Measurements from ENCODE around the gene ERC1.
"Not testable (repeated sequence)": the region's sequence is repeated elsewhere in the genome, so short reads cannot be mapped to it uniquely, and the experiment has no call there.

Gene ERC1

DNA sequence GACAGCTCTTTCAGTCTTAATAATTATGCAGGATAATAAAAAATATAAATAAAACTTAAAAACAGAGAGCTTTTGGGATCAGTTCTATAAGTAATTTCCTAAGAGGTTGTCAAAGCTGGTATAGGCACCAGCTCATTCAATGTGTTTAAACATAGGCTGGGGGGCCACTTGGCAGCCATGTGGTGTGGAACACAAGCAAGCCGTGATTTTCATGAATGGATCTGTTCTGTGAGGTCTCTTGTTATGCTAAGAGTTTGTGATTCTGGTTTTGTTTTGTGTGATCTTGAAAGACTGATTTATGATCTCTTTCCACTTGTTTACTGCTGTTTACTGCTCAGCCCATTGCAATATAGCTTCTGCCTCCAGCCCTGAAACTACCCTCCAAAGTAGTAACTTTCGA lies 362.4 kb downstream of the ERC1 start:
- DNase-seq (ENCODE audit: low read depth in 2 of 2): no peak

DNA sequence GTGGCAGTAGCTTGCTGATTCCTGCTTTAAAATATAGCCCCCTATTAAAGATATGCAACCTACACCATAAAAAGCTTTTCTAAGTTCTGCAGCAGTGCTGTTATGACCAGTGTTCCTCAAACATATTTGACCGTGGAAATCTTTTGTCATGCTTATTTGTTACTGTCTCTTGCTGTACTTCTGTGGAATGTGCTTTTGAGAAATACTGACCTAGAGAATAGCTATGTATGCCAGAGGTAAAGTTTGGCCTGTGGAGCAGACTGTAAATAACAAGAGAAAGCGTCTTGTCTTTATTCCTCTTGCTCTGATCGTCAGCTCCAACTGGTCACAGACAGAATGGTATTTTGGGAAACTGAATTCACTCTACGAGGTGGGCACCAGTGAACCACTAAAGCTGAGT lies 364.4 kb downstream of the ERC1 start:
- no peak for DNase-seq (ENCODE audit: low read depth in 2 of 2)

DNA sequence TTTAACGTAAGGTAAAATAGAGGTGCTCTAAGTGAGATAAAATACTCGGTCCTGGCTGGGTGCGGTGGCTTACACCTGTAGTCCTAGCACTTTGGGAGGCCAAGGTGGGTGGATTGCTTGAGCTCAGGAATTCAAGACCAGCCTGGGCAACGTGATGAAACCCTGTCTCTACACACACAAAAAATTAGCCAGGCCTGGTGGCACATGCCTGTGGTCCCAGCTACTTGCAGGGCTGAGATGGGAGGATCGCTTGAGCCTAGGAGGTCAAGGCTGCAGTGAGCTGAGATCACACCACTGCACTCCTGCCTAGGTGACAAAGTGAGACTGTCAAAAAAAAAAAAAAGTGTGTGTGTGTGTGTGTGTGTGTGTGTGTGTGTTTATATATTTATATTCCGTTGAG lies 364.8 kb downstream of the ERC1 start:
- not testable (repeated sequence) for DNase-seq (ENCODE audit: low read depth in 2 of 2)

DNA sequence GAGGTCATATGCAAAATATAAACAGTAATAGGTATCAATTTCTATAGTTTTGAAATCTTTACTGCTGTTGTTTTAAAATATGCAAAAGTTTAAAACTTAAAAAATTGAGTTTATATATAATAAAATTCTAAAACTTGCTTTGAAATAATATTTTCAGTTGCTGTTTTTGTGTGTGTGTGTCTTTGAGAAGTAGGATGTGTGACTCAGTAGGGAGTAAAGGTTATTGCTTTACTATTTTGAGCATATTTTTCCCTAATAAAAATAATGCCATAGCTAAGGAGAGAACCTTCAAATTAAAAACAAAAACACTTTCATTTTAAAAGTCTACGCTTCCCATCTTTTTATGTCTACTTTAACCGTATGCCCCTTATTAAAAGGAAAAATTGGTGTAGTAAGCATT lies 365.3 kb downstream of the ERC1 start:
- DNase-seq (ENCODE audit: low read depth in 2 of 2): no peak

DNA sequence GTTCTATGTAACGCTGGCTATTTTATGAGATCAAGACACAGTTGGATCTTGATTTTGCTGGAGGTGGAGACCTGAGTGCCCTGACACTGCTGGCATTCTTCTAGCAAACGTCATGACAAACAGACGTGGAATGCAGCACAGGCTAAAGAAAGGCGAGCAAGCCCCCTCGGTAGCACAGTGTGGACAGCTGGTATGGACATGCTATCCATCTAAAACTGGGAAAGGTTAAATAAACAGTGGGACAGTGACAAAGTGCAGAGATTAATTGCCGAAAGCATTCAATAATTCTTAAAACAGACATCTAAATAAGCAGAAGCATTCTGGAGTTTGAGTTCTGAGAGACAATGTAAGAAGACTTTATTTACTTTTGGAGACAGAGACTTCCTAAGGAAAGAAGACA lies 366.1 kb downstream of the ERC1 start:
- DNase-seq (ENCODE audit: low read depth in 2 of 2): no peak

DNA sequence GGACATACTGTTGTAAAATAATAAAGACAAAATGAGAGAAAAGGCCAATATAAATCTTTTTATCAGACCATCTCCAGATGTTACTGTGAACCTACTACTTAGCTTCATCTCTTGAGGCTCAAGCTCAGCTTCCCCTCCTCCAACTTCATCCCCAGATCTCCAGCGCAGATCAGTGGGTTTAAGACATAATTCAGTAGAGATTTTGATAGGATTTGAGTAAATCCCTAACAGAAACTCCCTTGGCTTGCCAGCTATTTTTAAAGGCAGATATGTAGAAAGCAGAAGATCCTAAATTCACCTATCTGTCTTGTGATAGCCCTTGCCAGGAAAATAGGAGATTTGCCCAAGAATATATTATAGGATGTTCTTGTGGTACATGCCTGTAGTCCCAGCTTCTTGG lies 366.7 kb downstream of the ERC1 start:
- DNase-seq (ENCODE audit: low read depth in 2 of 2): no peak

DNA sequence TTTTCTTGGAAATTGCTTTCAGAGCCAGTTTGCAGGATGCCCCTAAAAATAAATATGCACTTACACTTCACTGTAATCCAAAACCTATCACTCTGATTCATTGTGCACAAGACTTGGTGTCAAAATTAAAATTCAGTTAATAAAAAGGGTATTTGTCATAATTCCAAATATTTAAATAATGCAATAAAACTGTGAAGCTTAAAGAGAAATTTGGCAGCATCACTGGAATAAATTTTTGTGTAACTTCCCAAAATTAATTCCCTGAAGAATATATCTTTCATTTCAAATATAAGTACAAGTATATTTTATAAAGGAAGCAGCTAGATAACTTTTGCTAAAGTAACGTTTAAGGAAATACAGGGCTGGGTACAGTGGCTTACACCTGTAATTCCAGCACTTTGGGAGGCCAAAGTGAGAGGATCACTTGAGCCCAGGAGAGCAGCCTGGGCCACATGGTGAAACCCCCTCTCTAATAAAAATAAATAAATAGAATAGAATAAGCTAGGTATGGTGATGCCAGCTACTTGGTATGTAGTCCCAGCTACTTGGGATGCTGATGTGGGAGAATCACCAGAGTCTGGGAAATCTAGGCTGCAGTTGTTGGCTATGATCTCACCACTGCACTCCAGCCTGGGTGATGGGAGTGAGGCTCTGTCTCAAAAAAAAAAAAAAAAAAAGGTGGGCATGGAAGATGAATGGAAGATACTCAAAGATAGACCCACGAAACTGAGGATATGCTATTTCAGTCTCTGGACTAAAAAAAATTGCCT lies 369.6 kb downstream of the ERC1 start:
- DNase-seq (ENCODE audit: low read depth in 2 of 2): peak; percentile 59 to 66

DNA sequence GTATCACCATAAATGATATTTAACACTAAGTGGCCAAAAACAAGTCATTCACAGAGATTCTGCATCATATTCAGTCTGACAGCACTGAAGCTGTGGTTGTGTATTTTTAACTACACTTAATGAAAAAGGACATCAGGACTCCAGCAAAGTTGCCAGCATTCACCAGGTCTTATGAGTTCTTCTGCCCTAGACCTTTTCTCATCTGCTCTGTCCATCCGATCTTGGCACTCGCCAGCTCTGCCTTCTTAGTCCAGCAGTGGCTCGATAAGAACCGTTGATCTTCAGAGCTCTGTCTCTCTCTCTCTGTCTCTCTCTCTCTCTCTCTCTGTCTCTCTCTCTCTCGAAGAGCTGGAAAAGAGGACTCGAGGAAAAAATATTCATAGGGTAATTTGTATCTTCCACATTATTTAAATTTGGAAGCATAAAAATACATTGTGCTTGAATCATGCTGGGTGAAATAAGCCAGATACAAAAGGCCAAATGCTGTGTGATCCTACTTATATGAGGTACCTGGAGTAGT lies 371.2 kb downstream of the ERC1 start:
- DNase-seq (ENCODE audit: low read depth in 2 of 2): no peak

DNA sequence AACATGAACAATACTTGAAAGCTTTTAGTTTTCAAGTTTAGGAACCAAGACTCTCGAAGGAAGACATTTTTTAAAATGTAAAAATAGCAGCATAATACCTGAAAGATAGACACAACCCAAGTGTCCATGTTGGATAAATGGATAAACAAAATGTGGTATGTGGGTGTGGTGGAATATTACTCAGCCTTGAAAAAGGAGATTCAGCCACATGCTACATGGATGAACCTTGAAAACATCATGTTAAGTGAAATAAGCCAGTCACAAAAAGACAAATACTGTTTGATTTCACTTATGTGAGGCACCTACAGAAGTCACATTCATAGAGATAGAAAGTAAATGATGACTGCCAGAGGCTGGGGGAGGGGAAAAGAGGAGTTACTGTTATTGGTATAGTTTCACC lies 374.7 kb downstream of the ERC1 start:
- no peak for DNase-seq (ENCODE audit: low read depth in 2 of 2)

DNA sequence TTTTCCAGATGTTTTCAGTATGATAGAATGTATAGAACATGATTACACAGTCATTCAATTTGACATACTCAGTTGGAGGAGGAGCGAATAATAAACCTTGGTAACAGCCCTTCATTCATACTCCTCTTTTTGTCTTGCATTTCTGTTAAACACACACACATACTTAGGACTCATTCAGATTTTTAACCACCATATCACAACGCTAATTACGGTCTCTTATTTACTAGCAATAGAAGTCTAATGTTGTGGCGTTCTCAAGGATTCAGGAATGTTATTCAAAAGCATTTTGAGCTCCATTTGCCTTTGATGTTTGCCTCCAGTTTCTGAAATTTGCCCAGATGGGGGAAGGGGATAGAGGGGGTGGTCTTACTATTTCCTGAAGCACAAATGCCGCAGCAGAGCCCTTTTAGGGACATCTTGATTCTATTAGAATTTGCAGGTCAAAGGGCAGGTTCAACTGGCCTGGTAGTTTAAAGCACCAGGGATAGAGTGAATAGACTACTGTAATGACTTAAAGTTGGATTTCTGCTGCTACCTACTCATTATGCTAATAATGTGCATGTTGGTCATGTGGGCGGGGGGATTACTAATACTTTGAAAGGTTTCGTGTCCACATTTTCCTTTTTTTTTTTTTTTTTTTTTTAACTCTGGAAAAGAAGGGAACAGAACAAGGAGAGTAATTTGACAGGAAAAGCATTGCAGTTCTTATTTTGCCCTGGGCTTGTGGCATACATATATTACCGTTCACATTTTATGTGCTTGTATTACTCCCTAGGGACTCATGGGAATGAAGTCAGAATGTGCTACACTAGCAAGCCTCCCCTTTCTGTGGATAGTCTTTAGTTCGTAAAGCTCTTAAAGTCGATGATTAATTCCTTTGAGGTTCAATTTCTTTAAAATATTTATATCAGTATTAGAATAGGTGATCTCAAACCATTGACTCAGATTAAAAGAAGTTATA lies 376.6 kb downstream of the ERC1 start:
- DNase-seq (ENCODE audit: low read depth in 2 of 2): no peak

DNA sequence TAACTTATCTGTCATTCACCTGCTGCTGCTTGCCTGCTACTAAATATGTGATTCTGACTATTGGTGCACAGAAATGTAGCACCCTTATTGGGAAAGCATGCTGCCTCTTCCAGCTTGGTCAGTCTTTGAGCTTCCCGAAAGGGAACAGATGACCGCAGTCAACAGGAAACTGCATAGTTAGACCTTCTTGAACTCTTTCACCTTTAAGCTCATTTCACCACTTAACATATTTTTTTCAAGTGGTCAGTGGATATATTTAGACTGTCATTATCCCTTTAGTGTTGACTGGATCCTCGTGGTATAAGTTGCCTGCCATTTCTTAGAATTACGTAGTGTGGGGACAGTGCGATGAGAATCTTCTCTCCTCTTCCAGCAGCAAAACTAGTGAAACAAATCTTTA lies 378.4 kb downstream of the ERC1 start:
- DNase-seq (ENCODE audit: low read depth in 2 of 2): no peak

DNA sequence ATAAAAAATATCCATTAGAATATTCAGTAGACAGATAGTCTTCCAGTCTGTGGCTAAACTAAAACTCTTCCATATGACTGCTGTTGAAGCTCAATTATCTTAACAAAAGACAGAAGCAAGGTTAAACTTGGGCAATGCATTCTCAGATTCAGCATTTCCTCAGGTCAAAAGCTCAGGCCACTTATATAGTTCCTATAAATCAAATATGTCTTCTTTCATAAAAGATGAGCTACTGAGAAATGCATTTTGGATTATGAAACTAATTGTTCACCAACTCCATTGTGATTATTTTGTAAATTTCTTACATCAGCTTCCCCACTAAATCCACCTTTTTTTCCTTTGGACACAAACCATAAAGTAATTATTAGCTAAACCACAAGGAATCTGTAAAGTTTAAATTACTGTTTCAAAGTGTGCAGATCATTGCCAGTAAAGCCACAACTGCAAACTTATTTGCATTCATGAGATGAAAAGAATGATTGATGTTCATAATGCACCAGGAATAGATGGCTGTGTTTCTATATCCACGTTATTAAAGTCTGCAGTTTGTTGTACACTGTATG lies 379.0 kb downstream of the ERC1 start:
- peak; percentile 84 to 85 for DNase-seq (ENCODE audit: low read depth in 2 of 2)

DNA sequence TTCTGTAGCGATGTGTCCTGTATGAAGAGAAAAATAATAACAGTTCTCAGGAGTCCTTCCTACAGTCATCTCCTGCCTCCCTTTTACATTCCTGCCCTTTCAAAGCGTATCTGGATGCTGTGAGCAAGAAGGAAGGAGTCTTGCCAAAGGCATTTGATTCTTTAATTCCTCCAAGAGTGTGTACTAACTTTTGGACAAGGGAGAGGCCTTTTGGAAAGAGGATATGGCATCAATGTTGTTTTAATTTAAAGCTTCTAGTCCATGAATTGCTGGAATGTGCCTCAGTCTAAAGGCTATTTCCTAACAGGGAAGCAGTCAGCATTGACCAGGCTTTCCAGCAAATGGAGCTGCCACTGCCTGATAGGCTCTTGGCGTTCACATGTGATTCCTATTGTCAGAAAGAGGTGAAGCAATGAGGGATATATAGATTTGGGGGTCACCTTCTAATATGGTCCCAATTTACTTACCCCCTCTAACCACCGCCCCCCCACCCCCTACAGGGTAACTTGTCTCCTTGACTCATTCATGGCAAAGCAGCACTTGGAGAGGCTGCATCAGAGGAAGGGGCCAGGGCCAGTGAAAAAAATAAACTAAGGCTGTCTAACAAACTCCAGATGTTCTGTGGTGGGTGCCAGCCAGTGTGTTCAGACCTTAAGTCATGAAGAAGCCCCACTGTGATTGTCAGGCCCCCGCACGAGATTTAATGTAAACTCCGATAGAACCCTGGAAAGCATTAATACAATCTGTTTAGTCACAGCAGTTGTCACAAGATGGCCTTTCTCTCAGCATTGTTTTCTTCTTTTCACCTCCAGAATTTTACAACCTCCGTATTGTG lies 383.1 kb downstream of the ERC1 start:
- peak; percentile 94 to 95 for DNase-seq (ENCODE audit: low read depth in 2 of 2)

DNA sequence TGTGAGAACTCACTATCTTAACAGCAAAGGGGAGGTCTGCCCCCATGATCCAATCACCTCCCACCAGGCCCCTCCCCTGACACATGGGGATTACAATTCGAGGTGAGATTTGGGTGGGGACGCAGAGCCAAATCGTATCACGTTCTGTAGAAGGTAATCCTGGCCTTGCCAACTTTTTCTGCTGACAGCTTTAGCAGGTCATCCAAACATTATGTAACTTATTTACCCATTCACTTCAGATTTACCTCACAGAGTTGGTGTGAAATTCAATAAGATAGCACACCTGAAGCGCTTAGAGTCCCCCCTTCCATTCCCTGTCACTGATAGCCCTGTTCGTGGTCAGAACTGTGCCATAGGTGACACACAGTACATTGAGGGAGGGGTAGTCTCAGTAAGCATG lies 384.3 kb downstream of the ERC1 start:
- DNase-seq (ENCODE audit: low read depth in 2 of 2): no peak

DNA sequence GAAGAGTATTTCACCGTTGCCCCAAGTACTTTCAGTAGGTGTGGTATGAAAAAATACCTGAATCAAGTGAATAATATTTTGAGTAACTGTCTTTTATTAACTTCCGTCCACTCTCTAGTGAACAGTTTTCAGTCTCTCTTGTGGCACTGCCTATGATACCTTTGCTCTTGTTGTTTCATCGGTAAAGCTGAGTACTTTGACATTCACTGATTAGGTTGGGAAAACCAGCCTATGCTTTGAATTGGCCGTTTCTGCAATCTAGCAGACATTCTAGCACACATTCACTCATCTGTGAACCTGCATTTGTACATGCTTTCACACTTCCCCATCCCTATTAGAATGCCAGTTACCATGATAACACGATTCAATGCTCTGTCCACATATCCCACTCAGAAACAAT lies 386.1 kb downstream of the ERC1 start:
- DNase-seq (ENCODE audit: low read depth in 2 of 2): no peak

DNA sequence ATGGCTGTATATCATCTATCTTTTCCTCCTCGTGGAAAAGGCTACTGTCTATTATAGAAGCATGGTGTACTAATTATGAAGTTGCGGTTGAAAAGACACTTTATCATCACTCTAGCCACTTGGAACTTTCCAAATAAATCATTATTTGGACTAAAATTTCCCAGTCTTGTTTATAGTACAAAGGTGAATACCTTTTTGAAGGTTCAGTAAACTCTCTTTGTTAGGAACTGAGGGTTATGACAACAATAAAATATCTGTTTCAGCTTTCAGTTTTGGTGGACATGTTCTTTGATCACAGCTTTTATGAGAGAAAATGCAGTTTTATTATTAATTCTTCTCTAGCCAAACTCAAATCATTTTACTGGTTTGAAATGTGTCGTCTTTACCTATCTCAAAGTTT lies 386.7 kb downstream of the ERC1 start:
- no peak for DNase-seq (ENCODE audit: low read depth in 2 of 2)

DNA sequence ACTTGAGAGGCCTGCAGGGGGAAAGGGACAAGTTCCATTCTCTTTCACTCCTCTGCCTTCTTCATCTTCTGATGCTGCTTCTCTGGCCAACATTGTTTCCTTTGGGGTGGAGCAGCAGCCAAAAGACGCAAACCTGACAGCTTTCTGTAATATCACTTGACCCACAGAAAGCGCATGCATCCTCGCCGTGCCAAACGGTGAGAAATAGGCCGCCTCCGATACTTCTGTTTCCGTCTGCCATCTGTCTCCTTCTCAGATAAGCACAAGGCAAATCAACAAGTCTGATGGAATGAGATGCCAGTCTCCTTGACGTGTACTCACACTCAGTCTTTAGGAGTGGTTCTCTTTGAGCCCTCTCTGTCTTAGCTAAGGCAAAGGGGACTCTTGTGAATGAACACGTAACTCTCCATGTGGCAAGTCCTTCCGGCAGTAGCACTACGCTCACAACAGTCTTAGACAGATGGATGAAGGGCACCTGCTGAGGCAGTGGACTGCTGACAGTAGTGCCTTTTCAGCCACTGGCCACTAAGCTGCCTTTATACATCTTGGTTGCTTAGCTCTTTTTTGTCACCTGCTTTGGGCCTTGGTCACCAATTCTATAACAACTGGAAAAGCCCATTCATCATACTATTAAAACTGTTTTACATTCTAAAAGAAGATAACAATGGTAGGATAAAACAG lies 389.3 kb downstream of the ERC1 start:
- DNase-seq (ENCODE audit: low read depth in 2 of 2): no peak

DNA sequence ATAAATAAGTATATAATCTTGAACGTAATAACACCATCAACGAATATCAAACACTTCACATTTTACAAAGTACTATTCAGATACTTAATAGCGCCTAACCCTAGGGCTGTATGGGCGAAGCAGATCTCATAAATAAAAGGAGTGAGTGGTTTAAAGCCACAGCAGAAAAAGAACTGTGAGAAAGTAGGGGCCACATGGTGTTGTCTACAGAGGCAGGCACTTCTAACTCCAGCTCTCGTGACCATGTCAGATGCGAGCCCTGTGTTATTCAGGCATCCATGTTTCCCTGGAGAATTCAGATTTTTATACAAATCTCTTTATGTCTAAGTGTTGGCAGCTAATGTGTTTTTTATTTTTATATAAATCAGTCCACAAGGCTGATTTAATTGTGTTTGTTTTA lies 391.1 kb downstream of the ERC1 start:
- no peak for DNase-seq (ENCODE audit: low read depth in 2 of 2)

DNA sequence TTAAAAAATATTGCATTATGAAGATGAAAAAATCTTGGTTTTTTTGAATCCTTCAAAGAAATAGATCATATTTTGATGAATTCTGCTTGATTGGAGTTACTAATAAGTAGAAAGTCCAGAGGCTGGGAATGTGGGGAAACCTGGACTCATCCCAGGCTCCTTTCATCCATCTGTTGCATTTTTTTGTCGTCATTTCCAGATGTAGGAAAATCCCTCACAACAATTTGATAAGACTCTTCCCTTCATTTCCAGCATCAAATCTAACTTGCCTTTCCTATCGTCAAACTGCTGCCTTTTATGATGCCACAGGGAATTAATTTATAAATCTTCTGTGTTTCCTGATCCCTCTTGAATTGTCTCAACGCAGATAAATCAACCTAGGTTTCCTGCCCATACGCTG lies 391.8 kb downstream of the ERC1 start:
- DNase-seq (ENCODE audit: low read depth in 2 of 2): no peak

DNA sequence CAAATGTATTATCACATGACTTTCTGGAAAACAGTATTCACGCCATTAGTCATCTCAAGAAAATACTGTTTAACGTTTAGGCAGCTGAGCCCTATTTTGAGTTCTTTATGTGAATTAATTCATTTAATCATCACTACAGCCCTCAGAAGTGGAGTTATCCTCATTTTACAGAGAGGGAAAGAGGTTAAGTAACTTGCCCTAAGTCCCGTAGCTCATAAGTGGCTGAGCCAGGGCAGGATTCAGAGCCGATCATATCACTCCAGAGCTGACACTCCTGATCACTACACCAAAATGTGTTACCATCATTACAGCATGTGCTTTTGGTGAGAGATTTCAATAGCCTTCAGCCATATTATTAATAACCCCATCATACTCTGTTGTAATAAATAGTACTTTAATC lies 392.7 kb downstream of the ERC1 start:
- DNase-seq (ENCODE audit: low read depth in 2 of 2): no peak

DNA sequence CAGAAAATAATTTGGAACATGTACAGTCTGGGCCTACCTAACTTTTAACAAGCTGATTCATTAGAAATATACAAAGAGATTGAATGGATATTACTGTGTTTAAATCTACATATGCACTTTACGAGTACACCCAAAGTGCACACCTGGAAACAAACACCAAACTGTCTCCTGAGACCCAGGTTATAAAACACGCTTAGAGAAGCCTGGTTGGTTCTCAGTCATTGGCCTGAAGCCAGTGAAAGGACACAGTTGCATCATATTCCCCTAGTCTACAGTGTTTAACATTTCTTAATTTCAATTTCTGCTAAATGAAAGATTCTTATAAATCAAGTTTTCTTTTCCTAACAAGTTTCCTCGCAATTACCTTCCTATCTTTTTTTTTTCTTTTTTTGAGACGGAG lies 393.9 kb downstream of the ERC1 start:
- DNase-seq (ENCODE audit: low read depth in 2 of 2): no peak

Measured in fibroblast of skin of left quadriceps (primary cell).